Colonic mucosa (tissue), 4 donors: ENCODE data around the gene CUTC. TPM values are rescaled to one million over a fixed set of nuclear protein-coding genes. Genes with fewer than 3 reads are reported as not detected.
A peak's percentile ranks its signal among the peaks of the same experiment; 100 is the strongest.
"Not testable (repeated sequence)": the region's sequence is repeated elsewhere in the genome, so short reads cannot be mapped to it uniquely, and the experiment has no call there.

Experiments
- DNase-seq: peaks from one replicate; pipeline ENCODE4 v3.0.0-alpha.2; 2020
- H3K27ac ChIP-seq: fragments of 200-600 bp; one replicate; pipeline ENCODE4 v1.8.0; 2021
- H3K27me3 ChIP-seq: fragments of 200-600 bp; one replicate; pipeline ENCODE4 v1.8.0; 2021
- H3K36me3 ChIP-seq: fragments of 200-600 bp; one replicate; pipeline ENCODE4 v1.8.0; 2021
- H3K4me1 ChIP-seq: fragments of 200-600 bp; one replicate; pipeline ENCODE4 v1.8.0; 2021; ENCODE audit warnings: mild to moderate bottlenecking
- H3K4me3 ChIP-seq: fragments of 200-600 bp; one replicate; pipeline ENCODE4 v1.8.0; 2021
- H3K9ac ChIP-seq, 2 donors: one replicate each; pipeline ENCODE4 v1.7.0; 2013; ENCODE audit warnings: control low read depth in 2 of 2, low read depth in 2 of 2, low read length in 2 of 2
- H3K9me3 ChIP-seq: fragments of 200-600 bp; one replicate; pipeline ENCODE4 v1.8.0; 2021
- intact Hi-C: fragments of 100-400 bp; cut with DNase I; formaldehyde crosslinking; loops from one replicate; pipeline ENCODE4 v1.14.1; 2022
- total RNA-seq, 2 donors: library from RNA; stranded (reverse); fragmentation: NEBNext Ultra II Directional in 1 of 2; extraction: Animal tissue kit (Norgen Biotek cat#: 25700) in 1 of 2; gene quantifications; one replicate each; pipeline ENCODE4 v1.2.1, GENCODE V29; 2021
- TF ChIP-seq, protein P1 (sequence below): fragments of 200-600 bp; IDR thresholded peaks from one replicate; pipeline ENCODE4 v1.8.0; 2022; ENCODE audit warnings: antibody characterized with exemption, mild to moderate bottlenecking
- donor health status: healthy.
- donor health status: DM: no; HTN: no; CAD: no.
- donor health status: DM: no; HTN: no; CAD: no.

CUTC gene
- total RNA-seq, 2 donors from 2014 or later, result 11.2 to 15.6 TPM

DNA sequence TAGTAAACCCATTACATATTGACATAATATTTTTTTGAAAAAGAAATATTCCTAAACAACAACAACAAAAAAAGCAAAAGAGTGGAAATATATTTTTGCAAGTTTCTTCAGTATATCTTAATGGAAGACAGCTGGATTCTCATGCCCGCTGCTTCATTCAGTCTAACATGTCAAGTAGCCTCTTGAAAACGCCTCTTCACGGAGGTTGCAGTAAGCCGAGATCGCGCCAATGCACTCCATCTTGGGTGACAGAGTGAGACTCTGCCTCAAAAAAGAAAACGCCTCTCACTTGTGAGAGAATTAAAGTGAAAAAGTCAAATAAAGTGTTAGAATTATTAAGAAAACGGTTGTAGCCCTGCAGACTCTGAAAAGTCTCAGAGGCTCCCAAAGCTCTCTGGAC lies 1.3 kb downstream of the CUTC start:
- H3K27me3 ChIP-seq, result no peaks in the 10 kb centered on the region
- peak overlapping the region; percentile 95 for H3K27ac ChIP-seq
- DNase-seq, result no peak
- peak overlapping the region in 1 of 2 donors; percentile 26 for H3K9ac ChIP-seq
- H3K4me3 ChIP-seq, result peak overlapping the region; percentile 72
- intact Hi-C loops, result no loop called here
- no peaks in the 10 kb centered on the region for H3K4me1 ChIP-seq
- no peaks in the 10 kb centered on the region for H3K36me3 ChIP-seq
- TF ChIP-seq, protein P1, sequence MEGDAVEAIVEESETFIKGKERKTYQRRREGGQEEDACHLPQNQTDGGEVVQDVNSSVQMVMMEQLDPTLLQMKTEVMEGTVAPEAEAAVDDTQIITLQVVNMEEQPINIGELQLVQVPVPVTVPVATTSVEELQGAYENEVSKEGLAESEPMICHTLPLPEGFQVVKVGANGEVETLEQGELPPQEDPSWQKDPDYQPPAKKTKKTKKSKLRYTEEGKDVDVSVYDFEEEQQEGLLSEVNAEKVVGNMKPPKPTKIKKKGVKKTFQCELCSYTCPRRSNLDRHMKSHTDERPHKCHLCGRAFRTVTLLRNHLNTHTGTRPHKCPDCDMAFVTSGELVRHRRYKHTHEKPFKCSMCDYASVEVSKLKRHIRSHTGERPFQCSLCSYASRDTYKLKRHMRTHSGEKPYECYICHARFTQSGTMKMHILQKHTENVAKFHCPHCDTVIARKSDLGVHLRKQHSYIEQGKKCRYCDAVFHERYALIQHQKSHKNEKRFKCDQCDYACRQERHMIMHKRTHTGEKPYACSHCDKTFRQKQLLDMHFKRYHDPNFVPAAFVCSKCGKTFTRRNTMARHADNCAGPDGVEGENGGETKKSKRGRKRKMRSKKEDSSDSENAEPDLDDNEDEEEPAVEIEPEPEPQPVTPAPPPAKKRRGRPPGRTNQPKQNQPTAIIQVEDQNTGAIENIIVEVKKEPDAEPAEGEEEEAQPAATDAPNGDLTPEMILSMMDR, result no peak
- H3K9me3 ChIP-seq, result no peaks in the 10 kb centered on the region

GRCh38 chr10:99734111-99734510 lies 2.1 kb downstream of the CUTC start:
- H3K9me3 ChIP-seq, DNase-seq, H3K27ac ChIP-seq, H3K4me3 ChIP-seq, H3K9ac ChIP-seq, intact Hi-C loops, H3K27me3 ChIP-seq, H3K4me1 ChIP-seq, H3K36me3 ChIP-seq: not testable (repeated sequence)

DNA sequence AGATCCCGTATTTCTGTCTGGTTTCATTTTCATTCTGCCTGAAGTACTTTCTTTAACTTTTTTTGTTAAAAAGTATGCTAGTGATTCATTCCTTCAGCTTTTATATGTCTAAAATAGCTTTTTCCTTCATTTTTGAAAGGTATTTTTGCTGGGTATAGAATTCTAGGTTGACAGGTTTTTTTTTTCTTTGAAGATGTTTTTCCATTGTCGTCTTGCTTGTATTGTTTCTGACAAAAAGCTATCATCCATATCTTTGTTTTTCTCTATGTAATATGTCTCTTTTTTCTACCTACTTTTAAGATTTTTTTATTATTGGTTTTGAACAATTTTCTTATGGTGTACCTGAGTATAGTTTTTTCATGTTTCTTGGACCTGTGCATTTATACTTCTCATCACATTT lies 8.2 kb downstream of the CUTC start:
- no peak for DNase-seq
- intact Hi-C loops, result no loop called here
- Histone ChIP-seq H3K27me3 (no peaks in the 10 kb centered on the region), H3K36me3 (peaks cover 8% of the 10 kb centered on the region), H3K4me3 (no peak overlapping the region), H3K9me3 (no peaks in the 10 kb centered on the region), H3K4me1 (no peaks in the 10 kb centered on the region), H3K9ac (no peak overlapping the region), H3K27ac (no peak overlapping the region)
- TF ChIP-seq, protein P1, result no peak

DNA sequence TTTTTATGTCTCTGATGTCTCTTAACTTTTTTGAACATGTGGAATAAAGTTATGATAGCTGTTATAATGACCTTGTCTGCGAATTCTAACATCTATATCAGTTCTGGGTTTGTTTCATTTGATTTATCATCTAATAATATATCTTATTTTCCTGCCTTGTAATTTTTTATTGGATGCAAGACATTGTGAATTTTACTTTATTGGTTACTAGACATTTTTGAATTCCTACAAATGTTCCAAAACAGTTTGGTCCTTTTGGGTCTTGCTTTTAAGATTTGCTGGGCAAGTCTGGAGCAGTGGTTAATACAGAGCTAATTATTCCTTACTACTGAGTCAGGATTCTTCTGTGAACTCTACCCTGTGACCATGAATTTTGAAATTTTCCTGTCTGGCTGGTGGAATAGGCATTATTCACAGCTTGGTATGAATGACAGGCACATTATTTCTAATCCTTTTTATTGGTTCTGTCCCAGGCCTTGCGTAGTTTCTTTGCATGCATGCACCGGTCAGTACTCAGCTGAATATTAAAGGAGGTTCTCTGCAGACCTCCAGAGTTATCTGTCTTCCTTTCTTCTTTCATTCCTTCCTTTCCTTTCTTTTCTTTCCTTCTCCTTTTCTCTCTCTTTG lies 9.0 kb downstream of the CUTC start:
- Histone ChIP-seq H3K36me3 (peaks cover 8% of the 10 kb centered on the region), H3K9me3 (no peaks in the 10 kb centered on the region), H3K4me3 (no peak overlapping the region), H3K9ac (no peak overlapping the region), H3K27ac (no peak overlapping the region), H3K27me3 (no peaks in the 10 kb centered on the region), H3K4me1 (no peaks in the 10 kb centered on the region)
- no peak for DNase-seq
- TF ChIP-seq, protein P1, result no peak
- intact Hi-C loops, result no loop called here

DNA sequence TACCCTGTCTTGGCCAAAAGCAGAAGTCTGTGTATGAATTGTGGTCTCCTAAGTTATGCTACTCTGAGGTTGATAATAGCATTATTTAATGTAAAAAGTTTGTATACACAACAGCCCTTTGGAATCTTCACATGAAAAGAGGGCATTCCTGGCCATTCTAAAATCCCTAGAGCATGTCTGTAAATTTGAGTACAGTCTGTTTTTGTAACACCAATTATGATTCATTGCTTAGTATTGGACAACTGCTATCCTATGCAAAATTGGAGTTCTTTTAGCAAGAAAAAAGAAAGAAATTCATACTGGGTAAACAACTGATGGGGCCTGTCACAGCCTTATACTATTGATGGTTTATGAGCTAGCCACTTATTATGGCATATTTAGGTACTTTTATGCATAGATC lies 10.2 kb downstream of the CUTC start:
- H3K36me3 ChIP-seq, result peaks cover 8% of the 10 kb centered on the region
- TF ChIP-seq, protein P1, result no peak

GRCh38 chr10:99742701-99743100 lies 10.7 kb downstream of the CUTC start:
- Histone ChIP-seq H3K36me3 (peaks cover 8% of the 10 kb centered on the region), H3K27me3 (no peaks in the 10 kb centered on the region), H3K9ac (no peak overlapping the region), H3K27ac (no peak overlapping the region), H3K4me1 (no peaks in the 10 kb centered on the region), H3K4me3 (no peak overlapping the region), H3K9me3 (no peaks in the 10 kb centered on the region)
- intact Hi-C loops, result no loop called here
- DNase-seq, result no peak
- TF ChIP-seq, protein P1, result no peak

More for the DNA sequence above, 10.2 kb downstream of the CUTC start:
- no peaks in the 10 kb centered on the region for H3K9me3 ChIP-seq
- H3K27me3 ChIP-seq, result no peaks in the 10 kb centered on the region
- no peaks in the 10 kb centered on the region for H3K4me1 ChIP-seq
- H3K4me3 ChIP-seq, result no peak overlapping the region
- DNase-seq, result no peak
- no peak overlapping the region for H3K9ac ChIP-seq
- no peak overlapping the region for H3K27ac ChIP-seq
- intact Hi-C loops, result no loop called here
